Measurements from ENCODE around the gene C2CD3.

DNA sequence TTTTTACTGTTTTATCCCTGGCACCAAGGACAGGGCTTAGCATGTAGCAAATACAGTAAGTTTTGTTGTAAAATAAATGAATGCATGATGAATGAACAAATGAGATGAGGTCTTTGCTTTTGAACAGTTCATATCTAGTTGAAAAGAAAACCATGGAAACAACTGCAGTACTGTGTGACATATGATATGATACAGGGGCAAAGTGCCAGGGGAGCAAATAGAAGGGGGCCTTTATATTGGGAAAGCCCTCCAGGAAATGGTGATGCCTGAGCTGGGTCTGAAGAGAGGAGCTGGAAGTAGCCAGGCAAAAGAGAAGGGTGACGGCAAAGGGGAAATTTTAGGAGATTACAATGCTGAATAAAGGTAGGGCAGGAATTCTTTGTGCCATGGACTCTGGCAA is 98.1 kb downstream of the C2CD3 start:
- TF ChIP-seq POLR2AphosphoS5 (IDR thresholded peaks at IDR 0.05; ENCODE audit: insufficient read depth in 1 of 2, low read depth in 1 of 2) (no peak), POLR2A (IDR thresholded peaks at IDR 0.05) (no peak)
- TF ChIP-seq, protein P1, sequence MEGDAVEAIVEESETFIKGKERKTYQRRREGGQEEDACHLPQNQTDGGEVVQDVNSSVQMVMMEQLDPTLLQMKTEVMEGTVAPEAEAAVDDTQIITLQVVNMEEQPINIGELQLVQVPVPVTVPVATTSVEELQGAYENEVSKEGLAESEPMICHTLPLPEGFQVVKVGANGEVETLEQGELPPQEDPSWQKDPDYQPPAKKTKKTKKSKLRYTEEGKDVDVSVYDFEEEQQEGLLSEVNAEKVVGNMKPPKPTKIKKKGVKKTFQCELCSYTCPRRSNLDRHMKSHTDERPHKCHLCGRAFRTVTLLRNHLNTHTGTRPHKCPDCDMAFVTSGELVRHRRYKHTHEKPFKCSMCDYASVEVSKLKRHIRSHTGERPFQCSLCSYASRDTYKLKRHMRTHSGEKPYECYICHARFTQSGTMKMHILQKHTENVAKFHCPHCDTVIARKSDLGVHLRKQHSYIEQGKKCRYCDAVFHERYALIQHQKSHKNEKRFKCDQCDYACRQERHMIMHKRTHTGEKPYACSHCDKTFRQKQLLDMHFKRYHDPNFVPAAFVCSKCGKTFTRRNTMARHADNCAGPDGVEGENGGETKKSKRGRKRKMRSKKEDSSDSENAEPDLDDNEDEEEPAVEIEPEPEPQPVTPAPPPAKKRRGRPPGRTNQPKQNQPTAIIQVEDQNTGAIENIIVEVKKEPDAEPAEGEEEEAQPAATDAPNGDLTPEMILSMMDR (IDR thresholded peaks at IDR 0.05) = no peak
